ENCODE data around the gene SSR1. TPM values are rescaled to one million over a fixed set of nuclear protein-coding genes. Genes with fewer than 3 reads are reported as not detected.
"Not testable (repeated sequence)": the region's sequence is repeated elsewhere in the genome, so short reads cannot be mapped to it uniquely, and the experiment has no call there.

Gene SSR1
- total RNA-seq, 4 donors from 2014 or later = 12.7 to 68.9 (median 50.3) TPM

DNA sequence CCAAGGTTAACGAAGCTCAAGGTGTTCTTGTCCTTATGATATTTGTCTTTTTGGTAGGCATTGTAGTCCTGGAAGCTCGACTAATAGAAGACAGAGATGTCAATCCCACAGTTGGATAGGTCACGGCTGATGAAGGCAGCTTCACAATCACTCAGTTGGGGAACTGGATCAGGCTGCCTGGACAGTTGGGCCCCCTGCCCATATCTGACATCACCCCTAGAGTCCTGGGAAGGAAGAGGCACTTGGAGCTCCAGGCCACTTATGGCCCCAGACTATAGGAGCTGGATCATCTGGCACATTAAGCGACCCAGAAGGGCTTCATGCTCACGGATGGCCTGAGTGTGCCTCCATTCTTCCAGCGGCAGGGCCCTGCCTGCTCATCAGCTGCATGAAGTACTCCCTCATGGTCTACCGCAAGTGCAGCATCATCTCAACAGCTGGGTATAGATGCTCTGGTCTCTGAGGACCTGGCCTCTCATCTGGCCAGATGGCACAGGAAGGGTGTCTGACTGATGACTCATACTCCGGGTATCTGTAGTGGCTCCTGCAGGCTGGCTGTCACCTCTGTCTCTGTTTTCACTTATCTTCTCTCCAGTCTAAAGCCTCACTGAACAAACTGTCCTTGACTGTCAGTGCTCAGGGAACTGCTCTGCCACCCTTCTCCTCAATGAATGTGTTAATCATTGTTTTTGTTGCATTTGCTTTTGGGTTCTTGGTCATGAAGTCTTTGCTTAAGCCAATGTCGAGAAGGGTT lies 29.2 kb upstream of the SSR1 start:
- in situ Hi-C loops (cut with MboI; ENCODE audit: low pct_ligation_motif_present in 1 of 4, low pct_unique_long_range_greater_than_20kb in 1 of 4, low sequenced_read_pairs in 3 of 4) = no loop called here
- no peaks in the 10 kb centered on the region for H3K4me1 ChIP-seq
- no peak for DNase-seq
- intact Hi-C loops (cut with DNase I; ENCODE audit: low total_unique reads) = no loop called here
- H3K27me3 ChIP-seq = no peaks in the 10 kb centered on the region
- H3K4me3 ChIP-seq = no peak overlapping the region
- TF ChIP-seq CTCF (IDR thresholded peaks at IDR 0.05) (no peak), POLR2AphosphoS5 (IDR thresholded peaks at IDR 0.05) (no peak), POLR2A (IDR thresholded peaks at IDR 0.05) (no peak), EP300 (IDR thresholded peaks at IDR 0.05; ENCODE audit: low read depth) (no peak)
- no peak overlapping the region for H3K27ac ChIP-seq
- no peaks in the 10 kb centered on the region for H3K36me3 ChIP-seq
- no peaks in the 10 kb centered on the region for H3K9me3 ChIP-seq
- 71 to 86% methylated on average over 1 to 9 of the region's 9 CpGs for WGBS, 2 donors (ENCODE audit: low coverage in 1 of 2)

GRCh38 chr6:7341271-7341670 lies 28.3 kb upstream of the SSR1 start:
- in situ Hi-C loops (cut with MboI; ENCODE audit: low pct_ligation_motif_present in 1 of 4, low pct_unique_long_range_greater_than_20kb in 1 of 4, low sequenced_read_pairs in 3 of 4) = no loop called here

DNA sequence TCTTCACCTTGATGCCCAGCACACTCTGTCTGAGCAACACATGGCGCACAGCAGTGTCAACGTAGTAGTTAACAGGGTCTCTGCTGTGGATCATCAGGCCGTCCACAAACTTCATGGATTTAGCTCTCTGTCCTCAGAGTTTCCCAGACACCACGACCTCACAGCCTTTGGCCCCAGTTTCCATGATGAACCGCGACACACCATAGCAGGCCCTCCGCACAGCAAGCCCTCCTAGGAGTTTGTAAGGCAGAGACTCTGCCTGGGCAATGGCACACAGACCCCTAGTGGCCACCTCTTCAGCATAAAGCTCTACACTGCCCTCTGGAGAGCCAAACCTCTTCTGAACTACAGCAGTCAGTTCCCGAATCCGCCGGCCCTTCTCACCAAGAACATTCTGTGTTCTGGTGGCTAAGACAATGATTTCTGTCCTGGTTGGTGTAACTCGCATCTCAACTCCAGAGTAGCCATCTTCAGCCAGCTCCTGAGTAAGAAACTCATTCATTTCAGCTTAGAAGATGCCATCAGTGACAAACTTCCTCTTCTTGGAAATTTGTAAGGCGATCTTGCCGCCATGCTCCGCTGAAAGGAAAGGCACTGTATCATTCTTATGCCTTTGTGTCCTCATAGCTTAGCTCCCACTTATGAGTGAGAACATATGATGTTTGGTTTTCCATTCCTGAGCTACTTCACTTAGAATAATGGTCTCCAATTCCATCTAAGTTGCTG lies 26.2 kb upstream of the SSR1 start:
- WGBS, 2 donors (ENCODE audit: low coverage in 1 of 2) = 78% methylated on average over 14 of the region's 14 CpGs; no CpG with 5 or more reads in 1 of the 2 donors
- H3K9me3 ChIP-seq; intact Hi-C loops (cut with DNase I; ENCODE audit: low total_unique reads); H3K36me3 ChIP-seq; H3K4me1 ChIP-seq; H3K27ac ChIP-seq; in situ Hi-C loops (cut with MboI; ENCODE audit: low pct_ligation_motif_present in 1 of 4, low pct_unique_long_range_greater_than_20kb in 1 of 4, low sequenced_read_pairs in 3 of 4); H3K27me3 ChIP-seq; H3K4me3 ChIP-seq; DNase-seq: not testable (repeated sequence)

More at GRCh38 chr6:7341271-7341670, 28.3 kb upstream of the SSR1 start:
- H3K4me3 ChIP-seq = no peak overlapping the region
- 99% methylated on average over 3 of the region's 3 CpGs; no CpG with 5 or more reads in 1 of the 2 donors for WGBS, 2 donors (ENCODE audit: low coverage in 1 of 2)
- intact Hi-C loops (cut with DNase I; ENCODE audit: low total_unique reads) = no loop called here
- no peaks in the 10 kb centered on the region for H3K4me1 ChIP-seq
- DNase-seq = no peak
- no peak for TF ChIP-seq POLR2A (IDR thresholded peaks at IDR 0.05)
- TF ChIP-seq POLR2AphosphoS5 (IDR thresholded peaks at IDR 0.05) = no peak
- TF ChIP-seq EP300 (IDR thresholded peaks at IDR 0.05; ENCODE audit: low read depth) = no peak
- no peak for TF ChIP-seq CTCF (IDR thresholded peaks at IDR 0.05)
- H3K27ac ChIP-seq = no peak overlapping the region
- H3K27me3 ChIP-seq = no peaks in the 10 kb centered on the region
- no peaks in the 10 kb centered on the region for H3K9me3 ChIP-seq
- H3K36me3 ChIP-seq = no peaks in the 10 kb centered on the region

- Histone ChIP-seq H3K9me3 (no peaks in the 10 kb centered on the region), H3K4me1 (no peaks in the 10 kb centered on the region), H3K27me3 (no peaks in the 10 kb centered on the region), H3K27ac (no peak overlapping the region), H3K4me3 (no peak overlapping the region), H3K36me3 (no peaks in the 10 kb centered on the region)
- intact Hi-C loops (cut with DNase I; ENCODE audit: low total_unique reads) = no loop called here
- WGBS, 2 donors (ENCODE audit: low coverage in 1 of 2) = 91% methylated on average over 2 of the region's 2 CpGs
- in situ Hi-C loops (cut with MboI; ENCODE audit: low pct_ligation_motif_present in 1 of 4, low pct_unique_long_range_greater_than_20kb in 1 of 4, low sequenced_read_pairs in 3 of 4) = no loop called here
- DNase-seq = no peak
- TF ChIP-seq EP300 (IDR thresholded peaks at IDR 0.05; ENCODE audit: low read depth) (no peak), CTCF (IDR thresholded peaks at IDR 0.05) (no peak), POLR2AphosphoS5 (IDR thresholded peaks at IDR 0.05) (no peak)
These were observed 25.0 kb upstream of the SSR1 start for GRCh38 chr6:7338031-7338430.

Data from transverse colon (tissue), 4 donors.